GM19452 (cell line): ENCODE measurements around the gene ZNF574.

Experiments
- ATAC-seq: cut with Tn5 transposase; IDR thresholded peaks from one replicate; pipeline ENCODE4 v1.9.1; 2021; ENCODE audit not compliant: unreplicated experiment

ZNF574 gene

DNA sequence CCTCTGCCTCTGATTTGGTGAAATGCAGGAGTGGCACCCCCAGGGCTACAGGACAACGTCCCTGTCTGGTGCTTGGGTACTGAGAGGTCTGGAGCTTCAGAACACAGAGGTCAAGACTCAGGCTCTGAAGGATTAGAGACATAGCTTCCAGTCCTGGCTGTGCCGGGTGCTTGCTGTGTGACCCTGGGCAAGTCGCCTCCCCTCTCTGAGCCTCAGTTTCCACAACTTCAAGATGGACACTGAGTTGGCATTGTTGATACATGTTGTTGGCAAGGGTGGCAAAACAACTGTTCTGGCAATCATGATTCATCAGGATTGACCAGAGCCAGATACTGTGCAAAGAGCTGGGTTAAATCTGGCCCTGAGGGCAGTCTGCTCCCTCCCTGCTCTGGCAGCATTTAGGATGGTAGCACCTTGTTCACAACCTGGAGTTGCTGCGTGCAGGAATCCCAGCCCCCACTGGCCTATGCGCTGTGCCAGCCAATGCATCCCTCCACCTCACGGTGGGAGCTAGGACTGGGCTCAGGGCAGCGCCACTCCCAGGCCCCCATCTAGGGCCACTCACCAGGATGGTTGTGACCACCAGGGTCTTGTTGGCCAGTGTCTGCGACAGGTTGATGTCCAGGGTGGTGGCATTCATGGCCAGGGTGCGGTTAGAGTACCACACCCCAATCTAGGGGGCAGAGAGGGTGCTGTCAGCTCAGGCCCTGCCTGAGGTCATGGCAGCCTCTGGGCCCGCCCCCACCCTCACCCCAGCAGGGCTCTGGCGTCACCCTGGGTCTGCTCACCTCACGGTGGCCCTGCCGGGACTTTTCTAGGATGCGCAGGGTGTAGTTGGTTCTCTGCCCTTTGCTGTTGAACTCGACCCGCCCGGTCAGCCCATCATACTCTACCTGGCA is 22.7 kb upstream of the ZNF574 start:
- no peak for ATAC-seq

DNA sequence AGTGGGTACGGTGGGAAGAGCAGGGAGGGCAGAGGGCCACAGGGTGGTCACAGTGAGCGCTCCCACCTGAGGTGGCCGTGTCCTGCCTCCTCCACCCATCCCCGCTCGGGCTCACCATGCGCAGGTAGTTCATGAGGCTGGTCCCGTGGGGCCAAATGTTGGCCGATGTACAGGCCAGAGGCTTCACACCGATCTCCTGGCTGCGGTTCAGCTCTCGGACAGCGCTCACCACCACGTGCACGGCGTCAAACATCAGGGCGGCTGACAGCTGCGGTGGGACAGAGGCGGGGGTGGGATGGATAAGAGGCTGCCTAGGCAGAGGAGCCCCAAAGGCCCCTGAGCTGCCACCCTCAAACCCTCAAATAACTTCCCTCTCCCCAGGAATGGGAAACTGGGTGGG is 21.8 kb upstream of the ZNF574 start:
- ATAC-seq: no peak

- ATAC-seq: no peak
Measured at GRCh38 chr19:42057846-42058245, 18.1 kb upstream of the ZNF574 start.

DNA sequence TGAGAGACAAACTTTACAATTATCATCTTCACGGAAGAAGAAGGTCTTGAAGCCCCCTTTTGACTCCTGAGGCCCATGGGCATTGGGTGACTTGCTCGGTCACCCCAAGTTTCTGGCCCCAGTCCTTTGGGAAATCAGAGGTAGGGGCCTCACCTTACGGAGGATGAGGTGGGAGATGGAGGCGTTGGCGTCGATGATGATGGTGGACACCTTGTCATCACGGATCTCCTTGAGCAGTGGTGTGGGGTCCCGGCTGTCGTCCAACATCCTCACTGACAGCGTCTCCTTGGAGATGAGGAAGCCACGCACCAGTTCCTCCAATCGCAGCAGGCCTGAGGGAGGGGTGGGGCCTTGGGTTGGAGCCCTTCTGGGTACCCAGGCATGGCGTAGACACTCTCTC is 16.8 kb upstream of the ZNF574 start:
- no peak for ATAC-seq

GRCh38 chr19:42060117-42060516 is 15.8 kb upstream of the ZNF574 start:
- no peak for ATAC-seq

GRCh38 chr19:42062381-42062780 is 13.6 kb upstream of the ZNF574 start:
- no peak for ATAC-seq

- no peak for ATAC-seq
Measured at GRCh38 chr19:42064432-42064831, 11.5 kb upstream of the ZNF574 start.

- ATAC-seq: no peak
Measured at GRCh38 chr19:42065051-42065450, 10.9 kb upstream of the ZNF574 start.

- no peak for ATAC-seq
Measured at GRCh38 chr19:42065511-42065910, 10.5 kb upstream of the ZNF574 start.

GRCh38 chr19:42066075-42066754 is 9.8 kb upstream of the ZNF574 start:
- ATAC-seq: no peak

GRCh38 chr19:42067315-42067888 is 8.6 kb upstream of the ZNF574 start:
- no peak for ATAC-seq

- ATAC-seq: no peak
Measured at GRCh38 chr19:42068361-42068755, 7.6 kb upstream of the ZNF574 start.

DNA sequence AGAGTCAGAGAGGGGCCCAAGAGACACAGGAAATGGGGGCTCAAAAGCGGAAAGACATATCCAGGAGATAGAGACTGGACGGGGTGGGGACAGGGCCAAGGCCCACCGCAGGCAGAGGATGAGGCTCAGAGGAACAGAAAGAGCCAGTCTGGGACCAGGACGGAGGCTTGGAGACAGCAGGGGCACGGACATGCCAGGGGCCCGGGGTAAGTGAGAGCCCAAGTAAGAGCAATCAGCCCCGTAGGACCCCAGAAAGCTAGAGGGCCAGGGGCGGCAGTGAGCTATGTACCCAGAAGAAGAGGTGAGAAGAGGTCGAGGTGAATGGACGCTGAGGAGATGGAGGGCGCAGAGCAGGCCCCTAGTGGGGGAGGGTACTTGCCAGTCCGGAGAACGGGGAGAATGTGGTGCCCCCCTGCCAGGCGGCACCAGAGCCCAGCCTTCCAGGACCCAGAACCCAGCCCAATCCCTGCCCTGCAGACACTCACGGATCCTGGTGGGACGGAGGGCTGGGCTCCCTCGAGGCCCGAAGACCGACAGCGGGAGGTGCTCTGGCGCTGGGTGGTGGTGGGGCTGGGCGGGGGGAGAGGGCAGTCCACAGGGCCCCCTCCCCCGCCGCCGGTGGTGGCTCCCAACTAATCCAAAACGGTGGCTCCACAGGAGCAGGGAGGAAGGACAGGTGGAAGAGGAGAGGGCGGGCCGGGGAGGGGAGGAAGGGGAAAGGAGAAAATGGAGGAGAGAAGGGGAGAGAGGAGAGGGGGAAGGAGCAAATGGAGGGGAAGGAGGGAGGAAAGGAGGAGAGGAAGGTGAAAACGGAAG is 7.0 kb upstream of the ZNF574 start:
- no peak for ATAC-seq

DNA sequence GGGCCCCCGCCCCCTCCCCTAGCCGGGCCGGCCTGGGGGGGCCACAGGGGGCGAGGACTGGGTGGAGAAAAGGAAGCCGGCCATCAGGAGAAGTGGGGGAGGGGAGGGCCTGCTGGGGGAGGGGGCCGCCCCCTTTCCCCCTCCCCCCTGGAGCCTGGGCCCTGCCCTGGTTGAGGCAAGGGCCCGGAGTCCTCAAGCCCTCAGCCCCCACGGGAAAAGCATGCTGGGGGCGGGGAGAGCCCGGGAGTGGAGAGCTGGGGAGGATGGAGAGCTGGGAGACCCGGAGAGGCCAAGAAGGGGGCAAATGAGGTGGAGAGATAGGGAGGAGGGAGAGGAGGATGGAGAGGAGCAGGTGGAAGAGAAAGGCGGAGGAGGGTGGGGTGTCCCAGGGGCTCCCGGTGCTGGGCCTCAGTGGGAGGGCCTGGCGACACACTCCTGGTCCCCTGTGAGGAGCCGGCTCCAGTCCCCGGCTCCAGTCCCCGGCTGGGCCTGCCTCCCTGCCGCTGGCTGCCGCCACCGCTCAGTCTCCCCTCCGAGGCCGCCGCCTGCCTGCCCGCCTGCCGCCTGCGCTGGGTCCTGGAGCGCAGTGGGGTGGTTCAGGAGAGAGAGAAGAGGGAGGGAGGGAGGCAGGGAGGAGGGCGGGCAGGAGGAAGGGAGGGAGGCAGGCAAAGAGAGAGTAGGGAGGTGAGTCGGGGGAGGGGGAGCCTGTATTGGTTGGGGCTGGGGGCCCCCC is 6.2 kb upstream of the ZNF574 start, which contains the start of gene GRIK5:
TSS of gene GRIK5 (minus strand) at position 588 of the 733 bp plus-strand sequence. CDS start 4,436 bp downstream, outside the sequence.
- ATAC-seq: no peak

DNA sequence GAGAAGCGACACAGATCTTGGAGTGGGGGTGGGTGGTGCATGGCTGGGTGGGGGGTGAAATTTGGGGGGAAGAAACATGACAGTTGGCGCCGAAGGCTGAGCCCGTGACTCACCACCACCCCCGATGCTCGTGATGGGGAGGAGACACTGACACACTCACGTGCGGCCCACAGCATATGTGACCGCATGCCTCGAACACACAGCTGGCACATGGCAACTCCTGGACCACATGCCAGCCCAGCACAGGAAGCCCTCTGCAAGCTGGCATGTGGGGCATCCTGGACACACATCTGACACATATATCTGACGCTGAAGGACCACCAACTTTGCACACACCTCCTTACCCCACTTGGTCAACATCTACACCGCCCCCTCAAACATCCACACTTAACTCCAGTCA is 4.7 kb upstream of the ZNF574 start:
- ATAC-seq: no peak

- no peak for ATAC-seq
Measured at GRCh38 chr19:42074513-42075363, 1.2 kb upstream of the ZNF574 start.

DNA sequence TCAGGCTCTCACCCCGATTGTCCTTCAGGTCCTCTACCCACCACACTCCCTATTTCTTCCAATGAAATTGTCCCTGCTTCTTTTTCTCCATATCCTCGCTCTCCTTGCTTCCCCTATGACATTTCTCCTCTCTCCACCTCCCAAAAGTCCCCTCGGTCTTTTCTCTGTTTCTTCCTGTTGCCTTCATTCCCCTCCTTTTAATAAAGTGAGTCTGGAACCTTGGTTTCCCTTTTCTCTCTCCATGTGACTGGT is 676 bp upstream of the ZNF574 start:
- ATAC-seq: no peak

DNA sequence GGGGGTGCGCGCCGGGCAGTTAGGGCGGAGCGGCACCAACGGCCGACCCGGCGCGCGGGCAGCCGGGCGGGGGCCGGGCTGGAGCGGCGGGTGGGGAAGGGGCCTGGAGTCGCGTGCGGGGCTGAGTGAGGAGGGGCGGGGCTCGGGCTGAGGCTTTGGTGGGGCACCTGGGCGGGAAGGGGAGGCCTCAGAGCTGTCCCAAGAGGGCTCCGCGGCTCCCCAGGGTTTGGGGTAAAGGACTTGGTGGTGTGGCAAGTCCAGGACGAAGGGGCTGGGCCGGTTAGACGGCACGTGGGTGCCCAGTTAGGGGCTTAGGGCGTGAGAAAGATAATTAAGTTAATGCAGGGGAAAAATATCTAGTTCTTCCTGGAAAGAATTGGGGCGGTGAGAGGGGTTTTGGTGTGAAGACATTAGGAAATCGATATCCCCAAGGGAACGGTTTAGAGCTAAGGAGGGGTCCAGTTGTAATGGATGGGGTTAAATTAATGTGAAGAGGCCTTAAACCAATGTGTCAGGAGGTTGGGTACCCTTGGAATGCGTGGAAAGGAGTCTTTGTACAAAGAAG is 496 bp downstream of the ZNF574 start:
- no peak for ATAC-seq

DNA sequence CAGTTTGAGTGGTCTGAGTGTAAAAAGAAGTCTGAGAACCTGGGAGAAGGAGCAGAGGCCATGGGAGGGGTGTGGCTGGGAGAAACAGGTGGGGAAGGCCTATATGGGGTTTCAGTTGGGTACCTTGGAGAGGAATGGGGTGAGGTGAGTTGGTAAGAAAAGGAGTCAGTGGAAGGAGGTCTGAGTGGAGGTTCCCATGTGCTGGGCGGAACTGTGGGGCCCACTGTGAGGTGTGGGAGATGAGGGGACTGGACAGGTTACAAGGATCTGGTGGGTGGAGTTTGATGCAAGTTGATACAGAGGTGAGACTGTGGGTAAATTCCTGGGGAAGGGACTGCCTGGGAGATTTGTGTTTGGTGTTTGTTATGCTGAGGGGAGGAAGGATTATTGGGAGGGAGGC is 2.1 kb downstream of the ZNF574 start:
- ATAC-seq: no peak
